H1 (cell line): ENCODE measurements around the gene ITGB2. TPM values are rescaled to one million over a fixed set of nuclear protein-coding genes. Genes with fewer than 3 reads are reported as not detected.

Experiments used
- CTCF ChIA-PET: fragments of 300-600 bp; sonication (Branson Sonifier 250); formaldehyde crosslinking; loops from one replicate; lab custom pipeline; 2021; ENCODE audit not compliant: partially characterized antibody; lab: Charles Lee
- POLR2A ChIA-PET: fragments of 300-600 bp; sonication (Branson Sonifier 250); formaldehyde crosslinking; loops from one replicate; lab custom pipeline; 2021; ENCODE audit warnings: inconsistent platforms; ENCODE audit not compliant: partially characterized antibody; lab: Charles Lee
- DNase-seq, 2 experiments: peaks; one replicate each; pipeline versions ENCODE4 v3.0.0 to v3.0.0-alpha.2; 2010 to 2022; ENCODE audit warnings: low spot score in 2 of 2, low read depth in 1 of 2, mixed read lengths in 1 of 2
- FAIRE-seq: peaks from 2 replicates; lab custom pipeline; 2011; peaks lifted over from hg19 to GRCh38; lab: Jason Lieb, UNC
- H2AFZ ChIP-seq: 2 replicates; pipeline ENCODE4 v1.8.1; 2012; ENCODE audit warnings: low read length, inconsistent platforms
- H2AK5ac ChIP-seq: 2 replicates; pipeline ENCODE4 v1.6.1; 2013; ENCODE audit warnings: low read depth, low read length
- H2BK120ac ChIP-seq: replicated peaks from 2 replicates; pipeline ENCODE3; 2013; ENCODE audit warnings: low read depth, low read length, inconsistent platforms
- H2BK12ac ChIP-seq: 2 replicates; pipeline ENCODE4 v1.6.1; 2013; ENCODE audit warnings: low read depth, low read length
- H2BK15ac ChIP-seq: 2 replicates; pipeline ENCODE4 v1.6.1; 2013; ENCODE audit warnings: low read length
- H2BK20ac ChIP-seq: 2 replicates; pipeline ENCODE4 v1.6.1; 2013; ENCODE audit warnings: low read length
- H2BK5ac ChIP-seq: 2 replicates; pipeline ENCODE4 v1.6.1; 2013; ENCODE audit warnings: low read depth, low read length
- H3K14ac ChIP-seq: 2 replicates; pipeline ENCODE4 v1.6.1; 2013; ENCODE audit warnings: inconsistent platforms; ENCODE audit not compliant: insufficient read length
- H3K18ac ChIP-seq: 2 replicates; pipeline ENCODE4 v1.6.1; 2013; ENCODE audit warnings: low read length; ENCODE audit errors: extremely low read depth
- H3K23ac ChIP-seq: 2 replicates; pipeline ENCODE4 v1.6.1; 2013; ENCODE audit warnings: inconsistent platforms; ENCODE audit not compliant: insufficient read length
- H3K23me2 ChIP-seq: 2 replicates; pipeline ENCODE4 v1.6.1; 2013; ENCODE audit warnings: low read depth, low read length
- H3K27ac ChIP-seq: 2 replicates; pipeline ENCODE4 v1.6.1; 2011; ENCODE audit warnings: low read depth, low read length, inconsistent platforms
- H3K27me3 ChIP-seq, 4 experiments: replicated peaks in 1 of 4; 1 replicate in 1 of 4; 2 replicates in 3 of 4; pipeline versions ENCODE4 v1.6.1 to v1.8.1; 2011 to 2013; ENCODE audit warnings: low read length in 3 of 4, mild to moderate bottlenecking in 3 of 4, inconsistent platforms in 2 of 4, mixed read lengths in 2 of 4, moderate library complexity in 1 of 4; ENCODE audit not compliant: control insufficient read depth in 3 of 4, insufficient read depth in 3 of 4; ENCODE audit errors: extremely low read depth in 1 of 4
- H3K36me3 ChIP-seq, 4 experiments: 2 replicates each; pipeline versions ENCODE4 v1.6.1 to v1.8.1; 2011 to 2013; ENCODE audit warnings: mild to moderate bottlenecking in 4 of 4, low read length in 3 of 4, moderate library complexity in 2 of 4, control low read depth in 1 of 4, inconsistent platforms in 1 of 4; ENCODE audit not compliant: insufficient read depth in 4 of 4, control insufficient read depth in 2 of 4
- H3K4ac ChIP-seq: replicated peaks from 2 replicates; pipeline ENCODE3; 2013; ENCODE audit warnings: low read length, low read depth, mixed read lengths, inconsistent platforms; ENCODE audit not compliant: insufficient read length
- H3K4me1 ChIP-seq, 4 experiments: replicated peaks in 1 of 4; 1 replicate in 1 of 4; 2 replicates in 3 of 4; pipeline versions ENCODE4 v1.6.1 to v1.8.1; 2011 to 2013; ENCODE audit warnings: low read length in 3 of 4, inconsistent platforms in 2 of 4, mixed read lengths in 1 of 4; ENCODE audit not compliant: insufficient read depth in 4 of 4, control insufficient read depth in 3 of 4
- H3K4me2 ChIP-seq, 2 experiments: 2 replicates each; pipeline versions ENCODE4 v1.6.1 to v1.8.1; 2011 to 2013; ENCODE audit warnings: low read depth in 2 of 2, low read length in 2 of 2, control low read depth in 1 of 2, inconsistent platforms in 1 of 2, mild to moderate bottlenecking in 1 of 2; ENCODE audit not compliant: insufficient read depth in 1 of 2
- H3K4me3 ChIP-seq, 4 experiments: fragments of 200-600, 300-600 bp in 1 of 4; sonication (generic), shearing (Covaris generic), sonication (Bioruptor Twin) in 1 of 4; 2 replicates each; pipeline versions ENCODE4 v1.5.1 to v1.8.1; 2011 to 2016; ENCODE audit warnings: low read length in 4 of 4, low read depth in 3 of 4, control low read depth in 2 of 4, inconsistent platforms in 2 of 4, mild to moderate bottlenecking in 2 of 4, mixed read lengths in 1 of 4, moderate library complexity in 1 of 4; ENCODE audit not compliant: insufficient read depth in 2 of 4; ENCODE audit errors: extremely low read depth in 1 of 4
- H3K56ac ChIP-seq: replicated peaks from 2 replicates; pipeline ENCODE3; 2013; ENCODE audit warnings: low read depth, mild to moderate bottlenecking, mixed read lengths, low read length, inconsistent platforms; ENCODE audit not compliant: insufficient read length
- H3K79me1 ChIP-seq: 2 replicates; pipeline ENCODE4 v1.6.1; 2013; ENCODE audit warnings: low read depth, low read length, control low read depth
- H3K79me2 ChIP-seq, 2 experiments: 2 replicates each; pipeline versions ENCODE4 v1.6.1 to v1.8.1; 2012 to 2013; ENCODE audit warnings: low read length in 2 of 2, mild to moderate bottlenecking in 2 of 2, inconsistent platforms in 1 of 2; ENCODE audit not compliant: insufficient read depth in 2 of 2, control insufficient read depth in 1 of 2
- H3K9ac ChIP-seq, 4 experiments: replicated peaks in 1 of 4; 1 replicate in 1 of 4; 2 replicates in 3 of 4; pipeline versions ENCODE4 v1.6.1 to v1.8.1; 2011 to 2013; ENCODE audit warnings: low read depth in 3 of 4, low read length in 3 of 4, control low read depth in 2 of 4, mild to moderate bottlenecking in 2 of 4, moderate library complexity in 2 of 4, inconsistent platforms in 1 of 4; ENCODE audit errors: extremely low read depth in 1 of 4
- H3K9me3 ChIP-seq, 2 experiments: 2 replicates each; pipeline versions ENCODE4 v1.6.1 to v1.8.1; 2012 to 2013; ENCODE audit warnings: mild to moderate bottlenecking in 2 of 2, moderate library complexity in 2 of 2, control low read depth in 1 of 2, inconsistent platforms in 1 of 2, low read depth in 1 of 2, low read length in 1 of 2, mixed read lengths in 1 of 2; ENCODE audit not compliant: insufficient read depth in 2 of 2
- H4K20me1 ChIP-seq, 2 experiments: replicated peaks in 1 of 2; 2 replicates each; pipeline versions ENCODE3 to v1.8.1; 2011 to 2013; ENCODE audit warnings: inconsistent platforms in 2 of 2, low read length in 2 of 2, mild to moderate bottlenecking in 1 of 2; ENCODE audit not compliant: insufficient read depth in 2 of 2, control insufficient read depth in 1 of 2
- H4K5ac ChIP-seq: 2 replicates; pipeline ENCODE4 v1.6.1; 2013; ENCODE audit warnings: low read length, low read depth, mixed read lengths, inconsistent platforms; ENCODE audit not compliant: insufficient read length
- H4K8ac ChIP-seq: 2 replicates; pipeline ENCODE4 v1.8.0; 2013; ENCODE audit warnings: mild to moderate bottlenecking, moderate library complexity, low read length, inconsistent platforms; ENCODE audit not compliant: insufficient read depth; ENCODE audit errors: extremely low read depth
- H4K91ac ChIP-seq: replicated peaks from 2 replicates; pipeline ENCODE3; 2013; ENCODE audit warnings: low read length, mixed read lengths, inconsistent platforms; ENCODE audit not compliant: insufficient read length
- FOSL1 ChIP-seq: IDR thresholded peaks from 2 replicates; pipeline ENCODE4 v1.6.1; 2011; ENCODE audit warnings: mild to moderate bottlenecking, low read depth, low read length, moderate library complexity; ENCODE audit not compliant: insufficient read depth
- GABPA ChIP-seq: IDR thresholded peaks from 2 replicates; pipeline ENCODE4 v1.6.1; 2011; ENCODE audit warnings: mild to moderate bottlenecking, low read length, moderate library complexity, borderline replicate concordance; ENCODE audit not compliant: insufficient read depth
- PHF8 ChIP-seq: fragments of 200-600 bp; sonication (generic); conservative IDR thresholded peaks from 2 replicates; pipeline ENCODE4 v1.7.1; 2012; ENCODE audit warnings: low read depth, mild to moderate bottlenecking, inconsistent platforms, low read length, moderate library complexity
- SIX5 ChIP-seq: IDR thresholded peaks from 2 replicates; pipeline ENCODE4 v1.6.1; 2011; ENCODE audit warnings: mild to moderate bottlenecking, low read depth, low read length
- SP2 ChIP-seq: IDR thresholded peaks from 2 replicates; pipeline ENCODE4 v1.6.1; 2012; ENCODE audit warnings: mild to moderate bottlenecking, low read length, inconsistent platforms
- SUZ12 ChIP-seq: fragments of 200-600 bp; sonication (generic); IDR thresholded peaks from 2 replicates; pipeline ENCODE4 v1.6.1; 2012; ENCODE audit warnings: mild to moderate bottlenecking, inconsistent platforms, low read length, moderate library complexity, mixed read lengths
- TBP ChIP-seq: IDR thresholded peaks from 2 replicates; pipeline ENCODE4 v1.6.1; 2011; ENCODE audit warnings: low read depth, low read length, improper control_type of control experiment
- YY1 ChIP-seq: IDR thresholded peaks from 2 replicates; pipeline ENCODE4 v1.6.1; 2011; ENCODE audit warnings: low read depth, mild to moderate bottlenecking, low read length
- WGBS, 2 experiments: shearing (Covaris generic) in 1 of 2; methylation state at CpG; one replicate each; pipeline versions ENCODE4 v1.1.6 to v1.1.7; 2013 to 2015; ENCODE audit warnings: low lambda C conversion rate in 2 of 2, mixed read lengths in 2 of 2, inconsistent platforms in 1 of 2, low coverage in 1 of 2, missing lambda C conversion rate in 1 of 2; ENCODE audit not compliant: insufficient replicate concordance in 2 of 2, insufficient coverage in 1 of 2, insufficient read length in 1 of 2; ENCODE audit errors: extremely low coverage in 1 of 2, missing lambda C conversion rate in 1 of 2; 5-methylcytosine and 5-hydroxymethylcytosine counted together
- polyA plus RNA-seq, 7 experiments: library from polyadenylated mRNA; depleted of rRNA in 3 of 7; stranded (reverse) in 5 of 7; unstranded in 2 of 7; fragments of >200 nt in 5 of 7; fragments of 200-250 nt in 2 of 7; gene quantifications; 1 replicate in 5 of 7; 2 replicates in 1 of 7; 4 replicates in 1 of 7; pipeline versions ENCODE4 v1.2.1 to v1.2.3, GENCODE V29; 2011 to 2013; ENCODE audit warnings: missing spikeins in 2 of 7, mixed read lengths in 2 of 7
- total RNA-seq: library from RNA; stranded (reverse); fragmentation: NEBNext Ultra II Directional; extraction: Animal tissue kit (Norgen Biotek cat#: 25700); gene quantifications from 2 replicates; pipeline ENCODE4 v1.2.1, GENCODE V29; 2021

The ITGB2 gene
- total and polyA plus RNA-seq, 2 of the 8 experiments (the other 6 are each of a cell fraction or from before 2014, with no cell fraction given), result 0.24 to 0.63 TPM

DNA sequence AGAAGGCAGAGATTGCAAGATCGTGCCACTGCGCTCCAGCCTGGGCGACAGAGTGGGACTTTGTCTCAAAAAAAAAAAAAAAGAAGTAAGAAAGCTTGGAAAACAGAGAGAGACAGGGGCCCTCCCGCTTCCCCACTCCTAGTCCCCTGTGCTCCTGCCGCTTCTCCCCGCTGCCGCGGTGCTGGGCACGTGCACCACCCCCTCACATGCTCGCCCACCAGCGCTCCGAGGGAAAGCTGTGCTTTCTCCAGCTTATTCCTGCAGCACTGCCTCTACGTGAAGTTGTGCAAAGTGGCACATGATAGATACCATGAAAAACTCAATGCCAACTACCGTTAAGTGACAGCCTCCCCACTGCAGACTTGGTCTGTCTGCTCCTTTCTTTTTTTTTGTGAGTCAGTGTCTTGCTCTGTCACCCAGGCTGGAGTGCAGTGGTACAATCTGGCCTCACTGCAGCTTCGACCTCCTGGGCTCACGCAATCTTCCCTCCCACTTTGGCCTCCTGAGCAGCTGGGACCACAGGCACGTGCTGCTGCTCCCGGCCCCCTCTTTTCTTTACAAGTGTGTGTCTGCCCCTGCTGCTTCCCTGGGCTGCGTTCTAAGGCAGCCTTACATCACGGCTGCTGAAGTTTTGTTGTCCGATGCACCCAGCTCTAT lies 34.6 kb upstream of the ITGB2 start:
- Histone ChIP-seq H4K91ac (no peak overlapping the region), H3K9me3 (no peaks in the 10 kb centered on the region), H4K20me1 (peaks cover 22 to 62% of the 10 kb centered on the region in 2 experiments), H3K79me2 (peaks cover 4 to 68% of the 10 kb centered on the region in 2 experiments; a peak in 3 of 4 replicates), H2BK20ac (no peak overlapping the region), H3K4me3 (no peak overlapping the region), H2BK5ac (no peak overlapping the region; the same call in 1 of the 2 replicates), H3K27me3 (no peaks in the 10 kb centered on the region), H3K23ac (no peak overlapping the region), H2BK12ac (no peak overlapping the region), H2AK5ac (no peak overlapping the region), H3K14ac (no peak overlapping the region), H3K27ac (no peak overlapping the region), H4K8ac (no peak overlapping the region), H3K4ac (no peak overlapping the region), H3K9ac (no peak overlapping the region), H3K36me3 (peaks cover 3 to 23% (median 19%) of the 10 kb centered on the region in 4 experiments; a peak in 5 of 8 replicates), H3K18ac (no peak overlapping the region), H2AFZ (no peak overlapping the region), H3K4me2 (no peak overlapping the region), H3K79me1 (peaks cover 24% of the 10 kb centered on the region), H2BK15ac (no peak overlapping the region), H2BK120ac (no peak overlapping the region), H3K23me2 (no peaks in the 10 kb centered on the region), H3K4me1 (no peaks in the 10 kb centered on the region), H3K56ac (no peak overlapping the region), H4K5ac (no peak overlapping the region)
- CTCF ChIA-PET, result interaction anchor here (0.6 to 5.7 kb wide), 6 partner anchors 24 to 1118 kb away, joined by 3 to 29 read pairs (median 4); no protein-coding TSS in a partner anchor
- POLR2A ChIA-PET, result no interaction called here
- TF ChIP-seq SUZ12 (no peak), SP2 (no peak), GABPA (no peak), FOSL1 (no peak), PHF8 (no peak), SIX5 (no peak), TBP (no peak), YY1 (no peak)
- FAIRE-seq (no peak), DNase-seq (no peak)
- WGBS, 2 experiments, result 82% methylated on average over 15 of the region's 21 CpGs; no CpG with 5 or more reads in 1 of the 2 experiments
